ENCODE measurements around the gene PTGES. TPM values are rescaled to one million over a fixed set of nuclear protein-coding genes. Genes with fewer than 3 reads are reported as not detected.
"Not testable (repeated sequence)": the region's sequence is repeated elsewhere in the genome, so short reads cannot be mapped to it uniquely, and the experiment has no call there.

The PTGES gene
- total RNA-seq, 1 donor from 2014 or later = 1.2 TPM

DNA sequence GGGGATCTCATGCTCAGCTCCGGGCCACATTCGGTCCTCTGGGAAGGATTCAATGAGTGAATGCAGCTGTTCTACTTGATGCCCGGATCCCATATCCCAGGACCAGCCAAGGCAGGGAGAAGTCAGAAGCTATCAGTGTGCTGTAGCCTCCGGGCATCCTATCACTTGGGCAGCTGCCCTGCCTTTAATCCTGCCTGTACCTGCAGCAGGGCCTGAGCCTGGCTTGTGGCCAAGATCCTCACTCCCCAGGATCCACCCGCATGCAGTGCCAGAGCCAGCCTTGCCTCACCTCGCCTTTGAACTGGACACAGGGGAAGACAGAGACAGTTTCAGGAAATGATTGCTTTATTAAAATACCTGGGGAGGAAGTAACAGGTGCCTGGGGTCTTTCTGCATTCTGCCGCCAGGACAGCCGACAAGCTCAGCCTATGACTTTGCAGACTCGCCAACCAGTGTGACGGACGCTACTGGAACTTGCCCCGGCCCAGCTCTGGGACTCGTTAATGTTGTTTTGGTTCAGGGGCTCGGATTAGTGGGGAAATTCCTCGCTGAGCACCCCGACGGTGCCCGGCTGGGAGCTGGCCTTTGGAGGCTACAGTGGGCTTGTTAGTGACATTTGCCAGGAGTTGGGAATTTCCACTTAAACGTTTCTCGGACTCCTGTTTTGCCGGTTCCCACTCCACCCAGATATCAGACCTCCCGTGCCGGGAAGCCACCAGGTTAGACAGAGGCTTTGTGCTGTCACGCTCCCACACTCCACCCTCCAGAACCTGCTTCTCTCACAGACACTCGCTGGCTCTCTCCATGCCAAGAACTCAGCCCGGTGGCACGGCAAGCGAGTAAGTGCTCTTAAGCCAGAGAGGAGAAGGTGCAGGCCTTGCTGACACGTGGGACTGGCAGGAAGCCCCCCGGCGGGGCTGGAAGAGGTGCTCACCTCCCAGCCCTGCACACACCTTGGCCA, 721 bp downstream of the PTGES start:
- no peak for DNase-seq (ENCODE audit: low read depth, low spot score)
- H3K36me3 Mint-ChIP-seq (ENCODE audit: low read depth) = no peaks in the 10 kb centered on the region
- TF ChIP-seq, protein P1, sequence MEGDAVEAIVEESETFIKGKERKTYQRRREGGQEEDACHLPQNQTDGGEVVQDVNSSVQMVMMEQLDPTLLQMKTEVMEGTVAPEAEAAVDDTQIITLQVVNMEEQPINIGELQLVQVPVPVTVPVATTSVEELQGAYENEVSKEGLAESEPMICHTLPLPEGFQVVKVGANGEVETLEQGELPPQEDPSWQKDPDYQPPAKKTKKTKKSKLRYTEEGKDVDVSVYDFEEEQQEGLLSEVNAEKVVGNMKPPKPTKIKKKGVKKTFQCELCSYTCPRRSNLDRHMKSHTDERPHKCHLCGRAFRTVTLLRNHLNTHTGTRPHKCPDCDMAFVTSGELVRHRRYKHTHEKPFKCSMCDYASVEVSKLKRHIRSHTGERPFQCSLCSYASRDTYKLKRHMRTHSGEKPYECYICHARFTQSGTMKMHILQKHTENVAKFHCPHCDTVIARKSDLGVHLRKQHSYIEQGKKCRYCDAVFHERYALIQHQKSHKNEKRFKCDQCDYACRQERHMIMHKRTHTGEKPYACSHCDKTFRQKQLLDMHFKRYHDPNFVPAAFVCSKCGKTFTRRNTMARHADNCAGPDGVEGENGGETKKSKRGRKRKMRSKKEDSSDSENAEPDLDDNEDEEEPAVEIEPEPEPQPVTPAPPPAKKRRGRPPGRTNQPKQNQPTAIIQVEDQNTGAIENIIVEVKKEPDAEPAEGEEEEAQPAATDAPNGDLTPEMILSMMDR (conservative IDR thresholded peaks at IDR 0.05) = no peak
- no peak overlapping the region for H3K4me3 Mint-ChIP-seq
- H3K27ac Mint-ChIP-seq (ENCODE audit: unreplicated experiment) = no peak overlapping the region
- H3K27me3 Mint-ChIP-seq (ENCODE audit: low read depth) = no peaks in the 10 kb centered on the region
- H3K4me1 Mint-ChIP-seq = peaks cover 16% of the 10 kb centered on the region
- no peaks in the 10 kb centered on the region for H3K9me3 Mint-ChIP-seq

DNA sequence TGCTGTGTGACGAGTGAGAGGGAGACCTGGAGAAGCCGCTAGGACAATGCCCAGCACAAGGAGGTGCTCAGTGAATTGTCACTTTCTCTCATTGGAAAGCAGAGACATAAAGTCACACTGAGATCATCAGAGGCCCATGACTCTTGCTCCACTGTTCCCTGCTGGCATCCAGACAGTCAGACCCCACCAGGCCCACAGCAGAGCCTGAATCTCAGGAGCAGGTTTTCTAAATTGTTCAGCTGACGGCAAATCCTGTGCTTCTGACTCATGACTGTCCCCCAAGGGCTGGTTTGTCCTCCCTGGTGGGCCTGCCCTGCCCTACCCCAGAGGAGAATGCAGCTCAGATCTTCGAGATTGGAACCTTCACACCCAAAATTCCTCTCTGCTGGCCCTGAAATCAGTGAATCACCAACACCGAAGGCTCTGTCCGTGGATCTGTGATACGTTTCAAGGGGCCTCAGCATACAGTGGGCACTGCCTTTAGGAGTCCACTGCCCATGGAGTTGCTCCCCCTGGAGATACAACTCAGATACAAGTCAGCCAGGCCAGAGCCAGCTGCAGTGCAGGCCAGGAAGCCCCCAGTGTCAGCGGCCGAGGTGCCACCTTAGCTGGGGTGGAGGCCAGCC, 2.7 kb downstream of the PTGES start:
- Mint-ChIP-seq H3K36me3 (ENCODE audit: low read depth) (no peaks in the 10 kb centered on the region), H3K4me3 (no peak overlapping the region), H3K9me3 (no peaks in the 10 kb centered on the region), H3K4me1 (peaks cover 12% of the 10 kb centered on the region), H3K27ac (ENCODE audit: unreplicated experiment) (peak overlapping the region; percentile 62), H3K27me3 (ENCODE audit: low read depth) (no peaks in the 10 kb centered on the region)
- DNase-seq (ENCODE audit: low read depth, low spot score) = no peak
- TF ChIP-seq, protein P1 (conservative IDR thresholded peaks at IDR 0.05) = no peak

DNA sequence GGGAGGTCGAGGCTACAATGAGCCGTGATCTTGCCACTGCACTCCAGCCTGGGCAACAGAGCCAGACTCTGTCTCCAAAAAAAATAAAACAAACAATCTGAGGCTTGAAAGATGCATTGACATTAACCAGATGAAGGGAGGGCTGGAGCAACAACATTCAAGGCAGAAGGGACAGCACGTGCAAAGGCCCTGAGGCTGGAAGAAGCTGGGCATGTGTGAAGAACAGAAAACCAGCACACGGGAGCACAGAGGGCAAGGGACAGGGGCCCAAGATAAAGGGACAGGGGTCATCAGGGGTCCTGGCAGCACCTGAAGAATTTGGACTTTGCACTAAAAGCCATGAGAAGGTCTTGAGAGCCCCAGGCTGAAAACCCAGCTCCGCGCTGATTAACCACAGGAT, 3.3 kb downstream of the PTGES start:
- Mint-ChIP-seq H3K27me3 (ENCODE audit: low read depth) (no peaks in the 10 kb centered on the region), H3K36me3 (ENCODE audit: low read depth) (no peaks in the 10 kb centered on the region), H3K4me1 (peaks cover 12% of the 10 kb centered on the region), H3K4me3 (no peak overlapping the region), H3K9me3 (no peaks in the 10 kb centered on the region), H3K27ac (ENCODE audit: unreplicated experiment) (no peak overlapping the region)
- TF ChIP-seq, protein P1 (conservative IDR thresholded peaks at IDR 0.05) = no peak
- DNase-seq (ENCODE audit: low read depth, low spot score) = no peak

DNA sequence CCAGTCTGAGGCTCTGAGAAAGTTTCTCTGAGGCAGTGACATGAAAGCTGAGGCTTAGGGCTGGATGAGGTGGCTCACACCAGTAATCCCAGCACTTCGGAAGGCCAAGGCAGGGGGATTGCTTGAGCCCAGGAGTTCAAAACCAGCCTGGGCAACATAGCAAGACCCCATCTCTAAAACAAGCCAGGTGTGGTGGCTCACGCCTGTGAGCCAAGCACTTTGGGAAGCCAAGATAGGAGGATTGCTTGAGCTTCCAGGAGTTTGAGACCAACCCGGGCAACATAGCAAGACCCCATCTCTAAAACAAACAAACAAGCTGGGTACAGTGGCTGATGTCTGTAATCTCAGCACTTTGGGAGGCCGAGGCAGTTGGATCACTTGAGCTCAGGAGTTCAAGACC, 3.8 kb downstream of the PTGES start:
- not testable (repeated sequence) for H3K9me3 Mint-ChIP-seq; H3K27ac Mint-ChIP-seq (ENCODE audit: unreplicated experiment); H3K4me3 Mint-ChIP-seq; DNase-seq (ENCODE audit: low read depth, low spot score); H3K36me3 Mint-ChIP-seq (ENCODE audit: low read depth); H3K27me3 Mint-ChIP-seq (ENCODE audit: low read depth)
- H3K4me1 Mint-ChIP-seq = peaks cover 12% of the 10 kb centered on the region

DNA sequence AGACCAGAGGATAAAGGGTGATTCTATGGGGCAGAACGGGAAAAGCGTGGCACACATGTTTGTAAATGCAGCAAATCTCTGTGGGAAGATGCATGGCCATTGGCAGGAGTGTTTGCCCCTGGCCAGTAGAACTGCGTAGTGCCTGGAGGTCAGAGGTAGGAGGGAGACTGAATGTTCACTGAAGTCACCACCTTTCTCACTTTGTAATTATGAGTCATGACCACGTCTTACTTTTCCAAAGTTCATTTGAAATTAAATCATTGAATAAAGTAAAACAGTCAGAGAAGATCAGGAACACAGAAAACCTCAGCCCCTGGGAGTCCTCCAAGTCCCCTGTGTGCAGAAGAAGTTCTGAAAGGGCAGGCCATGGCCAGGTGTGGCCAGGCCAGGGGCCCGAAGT, 4.6 kb downstream of the PTGES start:
- H3K9me3 Mint-ChIP-seq = no peaks in the 10 kb centered on the region
- no peak overlapping the region for H3K4me3 Mint-ChIP-seq
- no peak overlapping the region for H3K27ac Mint-ChIP-seq (ENCODE audit: unreplicated experiment)
- no peak for DNase-seq (ENCODE audit: low read depth, low spot score)
- no peaks in the 10 kb centered on the region for H3K36me3 Mint-ChIP-seq (ENCODE audit: low read depth)
- TF ChIP-seq, protein P1 (conservative IDR thresholded peaks at IDR 0.05) = no peak
- peaks cover 8% of the 10 kb centered on the region for H3K4me1 Mint-ChIP-seq
- H3K27me3 Mint-ChIP-seq (ENCODE audit: low read depth) = no peaks in the 10 kb centered on the region

Data from neural crest cell (in vitro differentiated cells).